Smooth muscle cell (in vitro differentiated cells): Measurements from ENCODE around the gene FRMD4B. TPM values are rescaled to one million over a fixed set of nuclear protein-coding genes. Genes with fewer than 3 reads are reported as not detected.

Experiments
- DNase-seq: peaks from one replicate; lab custom pipeline; 2025; ENCODE audit not compliant: unreplicated experiment; lab: John Stamatoyannopoulos, UW
- H2AFZ ChIP-seq: fragments of 200-600 bp; sonication (generic); 2 replicates; pipeline ENCODE4 v1.6.0; 2016; ENCODE audit warnings: antibody characterized with exemption, low read depth, mild to moderate bottlenecking
- H3F3A ChIP-seq: fragments of 200-600 bp; sonication (generic); 2 replicates; pipeline ENCODE4 v1.6.0; 2017; ENCODE audit warnings: antibody characterized with exemption, low read depth
- H3K27ac ChIP-seq: fragments of 200-600 bp; sonication (generic); 2 replicates; pipeline ENCODE4 v1.5.1; 2016; ENCODE audit warnings: low read depth, mild to moderate bottlenecking
- H3K27me3 ChIP-seq: fragments of 200-600 bp; sonication (generic); 2 replicates; pipeline ENCODE4 v1.6.1; 2016; ENCODE audit warnings: low read depth, mild to moderate bottlenecking
- H3K36me3 ChIP-seq: fragments of 200-600 bp; sonication (generic); 2 replicates; pipeline ENCODE4 v1.5.1; 2016; ENCODE audit warnings: low read depth
- H3K4me1 ChIP-seq: fragments of 200-600 bp; sonication (generic); 2 replicates; pipeline ENCODE4 v1.5.1; 2016; ENCODE audit warnings: low read depth
- H3K4me2 ChIP-seq: fragments of 200-600 bp; sonication (generic); 2 replicates; pipeline ENCODE4 v1.6.0; 2016; ENCODE audit warnings: mild to moderate bottlenecking
- H3K4me3 ChIP-seq: fragments of 200-600 bp; sonication (generic); 2 replicates; pipeline ENCODE4 v1.5.1; 2016; ENCODE audit warnings: mild to moderate bottlenecking
- H3K79me2 ChIP-seq: fragments of 200-600 bp; sonication (generic); 2 replicates; pipeline ENCODE4 v1.6.0; 2016; ENCODE audit warnings: low read depth, mild to moderate bottlenecking
- H3K9ac ChIP-seq: fragments of 200-600 bp; sonication (generic); 2 replicates; pipeline ENCODE4 v1.6.0; 2016; ENCODE audit warnings: low read depth
- H3K9me3 ChIP-seq: fragments of 200-600 bp; sonication (generic); replicated peaks from 2 replicates; pipeline ENCODE4 v1.5.1; 2016; ENCODE audit warnings: low read depth
- H4K20me1 ChIP-seq: fragments of 200-600 bp; sonication (generic); 2 replicates; pipeline ENCODE4 v1.6.0; 2016; ENCODE audit warnings: low read depth
- CTCF ChIP-seq: fragments of 200-600 bp; sonication (generic); IDR thresholded peaks from 2 replicates; pipeline ENCODE4 v1.5.1; 2017; ENCODE audit warnings: borderline replicate concordance, mild to moderate bottlenecking, antibody characterized with exemption; ENCODE audit not compliant: insufficient read depth, poor library complexity, severe bottlenecking
- WGBS: methylation state at CpG from one replicate; pipeline ENCODE4 v1.1.7; 2016; ENCODE audit warnings: low lambda C conversion rate; 5-methylcytosine and 5-hydroxymethylcytosine counted together
- polyA plus RNA-seq: library from polyadenylated mRNA; unstranded; fragments of >200 nt; fragmentation: Nextera tagmentation; extraction: Ambion mirVana; gene quantifications from 2 replicates; pipeline ENCODE4 v1.2.1, GENCODE V29; 2016
- total RNA-seq: library from RNA; depleted of rRNA; stranded (reverse); fragments of >200 nt; gene quantifications from 2 replicates; pipeline ENCODE4 v1.2.3, GENCODE V29; 2014

Gene FRMD4B
- total and polyA plus RNA-seq, 2 experiments from 2014 or later = 3.7 to 24.3 TPM

- no peak for DNase-seq
- no peak overlapping the region for H2AFZ ChIP-seq
- peak overlapping the region; percentile 21 for H3K4me2 ChIP-seq
- H3K4me3 ChIP-seq = no peak overlapping the region
- no peaks in the 10 kb centered on the region for H3F3A ChIP-seq
- no peaks in the 10 kb centered on the region for H3K27me3 ChIP-seq
- no peaks in the 10 kb centered on the region for H3K79me2 ChIP-seq
- TF ChIP-seq CTCF = no peak
- H3K9ac ChIP-seq = no peak overlapping the region
- H3K27ac ChIP-seq = no peak overlapping the region
- WGBS = 67% methylated on average over 3 of the region's 3 CpGs
- H3K4me1 ChIP-seq = no peaks in the 10 kb centered on the region
- H3K36me3 ChIP-seq = no peaks in the 10 kb centered on the region
- no peaks in the 10 kb centered on the region for H4K20me1 ChIP-seq
- H3K9me3 ChIP-seq = no peaks in the 10 kb centered on the region
Observed at GRCh38 chr3:69328963-69329302, 57.0 kb downstream of the FRMD4B start.

- 94% methylated on average over 4 of the region's 4 CpGs for WGBS
- no peak for TF ChIP-seq CTCF
Observed at GRCh38 chr3:69328103-69328962, 57.6 kb downstream of the FRMD4B start.

GRCh38 chr3:69326855-69327300 is 59.0 kb downstream of the FRMD4B start:
- DNase-seq = no peak
- H3K9me3 ChIP-seq = no peaks in the 10 kb centered on the region
- no peaks in the 10 kb centered on the region for H3K27me3 ChIP-seq
- no peaks in the 10 kb centered on the region for H3F3A ChIP-seq
- no peaks in the 10 kb centered on the region for H3K79me2 ChIP-seq
- H3K36me3 ChIP-seq = no peaks in the 10 kb centered on the region
- no peak overlapping the region for H3K27ac ChIP-seq
- 73% methylated on average over 4 of the region's 4 CpGs for WGBS
- H3K9ac ChIP-seq = no peak overlapping the region
- TF ChIP-seq CTCF = no peak
- no peaks in the 10 kb centered on the region for H3K4me1 ChIP-seq
- H3K4me2 ChIP-seq = no peak overlapping the region
- no peak overlapping the region for H2AFZ ChIP-seq
- no peak overlapping the region for H3K4me3 ChIP-seq
- no peaks in the 10 kb centered on the region for H4K20me1 ChIP-seq

More at GRCh38 chr3:69328103-69328962, 57.6 kb downstream of the FRMD4B start:
- Histone ChIP-seq H3K4me2 (no peak overlapping the region), H2AFZ (no peak overlapping the region), H3K4me1 (no peaks in the 10 kb centered on the region), H3K36me3 (no peaks in the 10 kb centered on the region), H3K9me3 (no peaks in the 10 kb centered on the region), H3K27me3 (no peaks in the 10 kb centered on the region), H4K20me1 (no peaks in the 10 kb centered on the region), H3K4me3 (no peak overlapping the region), H3K27ac (no peak overlapping the region), H3F3A (no peaks in the 10 kb centered on the region), H3K9ac (no peak overlapping the region), H3K79me2 (no peaks in the 10 kb centered on the region)
- DNase-seq = no peak

GRCh38 chr3:69325151-69325550 is 60.7 kb downstream of the FRMD4B start:
- TF ChIP-seq CTCF = no peak
- no peaks in the 10 kb centered on the region for H4K20me1 ChIP-seq
- H3K79me2 ChIP-seq = no peaks in the 10 kb centered on the region
- no peaks in the 10 kb centered on the region for H3K27me3 ChIP-seq
- no peak overlapping the region for H3K4me3 ChIP-seq
- WGBS = 95% methylated on average over 2 of the region's 2 CpGs
- no peak overlapping the region for H3K4me2 ChIP-seq
- H3K9me3 ChIP-seq = no peaks in the 10 kb centered on the region
- DNase-seq = no peak
- no peak overlapping the region for H3K9ac ChIP-seq
- H3F3A ChIP-seq = no peaks in the 10 kb centered on the region
- H3K36me3 ChIP-seq = no peaks in the 10 kb centered on the region
- no peak overlapping the region for H2AFZ ChIP-seq
- no peak overlapping the region for H3K27ac ChIP-seq
- no peaks in the 10 kb centered on the region for H3K4me1 ChIP-seq
